ENCODE measurements around the gene ALKBH3.

Gene ALKBH3

DNA sequence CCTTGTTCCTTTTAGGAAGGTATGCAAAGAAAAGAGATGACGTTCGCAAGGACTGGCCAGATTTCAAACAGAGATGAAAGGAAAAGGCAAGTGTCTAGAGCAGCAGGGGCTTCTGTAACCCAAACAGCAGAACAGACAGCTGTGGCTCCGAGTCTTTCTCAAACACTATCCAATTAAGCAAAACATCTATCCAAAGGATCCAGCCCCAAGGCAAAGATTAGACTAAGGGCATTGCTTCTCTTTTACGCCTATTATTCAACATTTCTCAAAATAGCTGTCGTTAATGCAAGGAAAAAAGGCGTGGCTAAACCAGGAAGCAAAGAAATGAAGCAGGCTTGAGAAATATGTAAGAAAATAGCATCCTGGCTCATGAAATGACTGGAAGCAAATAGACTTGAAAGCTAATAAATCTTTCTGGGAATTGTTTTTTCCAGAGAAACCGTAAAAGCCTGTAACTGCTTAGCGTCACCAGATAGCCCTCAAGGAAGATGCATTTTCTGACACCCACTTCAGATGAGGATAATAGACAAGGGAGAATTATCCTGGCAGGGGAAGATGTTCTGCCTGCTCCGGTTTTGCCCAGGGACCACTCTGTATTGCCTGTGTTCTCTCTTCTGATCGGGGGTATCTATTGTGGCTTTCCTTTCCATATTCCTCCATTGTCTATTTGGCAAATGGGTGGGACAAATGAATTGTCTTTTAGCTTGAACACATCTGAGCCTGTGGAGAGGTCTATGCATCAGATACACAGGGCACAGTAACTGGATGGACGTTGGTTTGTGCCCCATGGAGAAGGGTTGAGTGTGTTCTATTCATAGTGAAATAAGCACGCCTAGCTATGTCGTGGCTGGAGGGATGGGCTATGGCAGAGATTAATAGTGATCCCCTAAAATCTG, 82.0 kb downstream of the ALKBH3 start:
- Histone ChIP-seq H3K36me3 (ENCODE audit: control insufficient read depth, insufficient read depth, low read length) (no peaks in the 10 kb centered on the region), H3K4me1 (ENCODE audit: control insufficient read depth, insufficient read depth, low read length) (peaks cover 13% of the 10 kb centered on the region), H3K9ac (ENCODE audit: low read depth, low read length) (no peak overlapping the region), H3K9me3 (ENCODE audit: control insufficient read depth, insufficient read depth, low read length) (no peaks in the 10 kb centered on the region), H3K4me3 (ENCODE audit: low read depth, low read length) (no peak overlapping the region), H3K27me3 (ENCODE audit: control insufficient read depth, insufficient read depth, low read length) (no peaks in the 10 kb centered on the region)

DNA sequence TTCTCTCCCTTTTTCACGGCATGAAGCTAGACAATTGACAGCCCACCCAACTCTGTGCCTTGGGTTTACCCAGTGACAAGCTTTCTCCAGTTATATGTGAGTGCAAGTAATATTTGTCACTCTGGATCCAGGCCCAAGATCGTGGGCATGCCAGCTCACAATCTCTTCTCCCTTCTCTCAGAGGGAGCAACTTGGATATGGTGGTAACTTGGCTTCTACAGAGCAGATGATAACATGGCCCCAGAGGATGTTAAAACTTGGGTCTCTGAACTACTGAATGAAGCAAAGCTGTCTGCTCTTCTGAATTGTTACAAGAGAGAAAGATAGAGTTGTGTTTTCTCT, 82.6 kb downstream of the ALKBH3 start:
- Histone ChIP-seq H3K36me3 (ENCODE audit: control insufficient read depth, insufficient read depth, low read length) (no peaks in the 10 kb centered on the region), H3K27me3 (ENCODE audit: control insufficient read depth, insufficient read depth, low read length) (no peaks in the 10 kb centered on the region), H3K4me1 (ENCODE audit: control insufficient read depth, insufficient read depth, low read length) (peaks cover 13% of the 10 kb centered on the region), H3K9ac (ENCODE audit: low read depth, low read length) (no peak overlapping the region), H3K4me3 (ENCODE audit: low read depth, low read length) (no peak overlapping the region), H3K9me3 (ENCODE audit: control insufficient read depth, insufficient read depth, low read length) (no peaks in the 10 kb centered on the region)

DNA sequence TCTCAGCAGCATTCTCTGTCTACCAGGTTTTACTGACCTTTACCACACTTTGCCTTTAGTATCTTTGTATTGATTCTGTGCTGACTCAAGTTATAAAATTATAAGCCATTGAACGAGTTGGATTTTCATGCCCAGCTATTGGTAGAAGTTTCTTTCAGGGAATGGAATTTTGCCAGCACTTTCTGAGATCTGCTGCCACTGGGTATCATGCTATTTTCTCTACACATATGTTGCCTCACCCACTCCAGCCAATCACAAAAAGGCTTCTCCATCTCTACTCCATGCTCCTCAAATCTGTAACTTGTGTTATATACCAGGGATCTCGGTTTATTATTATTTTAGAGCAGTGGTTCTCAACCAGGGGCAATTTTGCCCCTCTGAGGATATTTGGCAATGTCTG, 87.0 kb downstream of the ALKBH3 start:
- Histone ChIP-seq H3K9me3 (ENCODE audit: control insufficient read depth, insufficient read depth, low read length) (no peaks in the 10 kb centered on the region), H3K27me3 (ENCODE audit: control insufficient read depth, insufficient read depth, low read length) (no peaks in the 10 kb centered on the region), H3K36me3 (ENCODE audit: control insufficient read depth, insufficient read depth, low read length) (no peaks in the 10 kb centered on the region), H3K4me3 (ENCODE audit: low read depth, low read length) (no peak overlapping the region), H3K9ac (ENCODE audit: low read depth, low read length) (no peak overlapping the region), H3K4me1 (ENCODE audit: control insufficient read depth, insufficient read depth, low read length) (peaks cover 3% of the 10 kb centered on the region)

GRCh38 chr11:43968719-43969118, 88.1 kb downstream of the ALKBH3 start:
- H3K36me3 ChIP-seq (ENCODE audit: control insufficient read depth, insufficient read depth, low read length), result no peaks in the 10 kb centered on the region
- H3K4me1 ChIP-seq (ENCODE audit: control insufficient read depth, insufficient read depth, low read length), result peaks cover 3% of the 10 kb centered on the region
- no peak overlapping the region for H3K4me3 ChIP-seq (ENCODE audit: low read depth, low read length)
- H3K9ac ChIP-seq (ENCODE audit: low read depth, low read length), result no peak overlapping the region
- H3K27me3 ChIP-seq (ENCODE audit: control insufficient read depth, insufficient read depth, low read length), result no peaks in the 10 kb centered on the region
- H3K9me3 ChIP-seq (ENCODE audit: control insufficient read depth, insufficient read depth, low read length), result no peaks in the 10 kb centered on the region

GRCh38 chr11:43969543-43969942, 88.9 kb downstream of the ALKBH3 start:
- H3K9ac ChIP-seq (ENCODE audit: low read depth, low read length), result no peak overlapping the region
- H3K27me3 ChIP-seq (ENCODE audit: control insufficient read depth, insufficient read depth, low read length), result no peaks in the 10 kb centered on the region
- H3K9me3 ChIP-seq (ENCODE audit: control insufficient read depth, insufficient read depth, low read length), result no peaks in the 10 kb centered on the region

More at GRCh38 chr11:43969543-43969942, 88.9 kb downstream of the ALKBH3 start:
- Histone ChIP-seq H3K36me3 (ENCODE audit: control insufficient read depth, insufficient read depth, low read length) (no peaks in the 10 kb centered on the region), H3K4me1 (ENCODE audit: control insufficient read depth, insufficient read depth, low read length) (peaks cover 3% of the 10 kb centered on the region), H3K4me3 (ENCODE audit: low read depth, low read length) (no peak overlapping the region)
